Activated T-helper 2 cell treated with anti-CD3 and anti-CD28 coated beads, Interferon-gamma antibody, Interleukin-2, Interleukin-4, amounts not matched to agents 10 μg/mL and 5 μg/mL and 100 μg/mL, durations not matched to agents 14 hours and 24 hours and 36 hours (primary cell): ENCODE results near the gene DHX30. TPM values are rescaled to one million over a fixed set of nuclear protein-coding genes. Genes with fewer than 3 reads are reported as not detected.
A peak's percentile ranks its signal among the peaks of the same experiment; 100 is the strongest.
"Not testable (repeated sequence)": the region's sequence is repeated elsewhere in the genome, so short reads cannot be mapped to it uniquely, and the experiment has no call there.

Source experiments
- DNase-seq: peaks from one replicate; pipeline ENCODE4 v3.0.0; 2021; ENCODE audit warnings: low spot score
- H3K27ac Mint-ChIP-seq: one replicate; pipeline ENCODE4 v1.8.0; 2021; ENCODE audit warnings: mixed read lengths
- H3K27me3 Mint-ChIP-seq: one replicate; pipeline ENCODE4 v1.8.0; 2021; ENCODE audit warnings: low read depth, mixed read lengths
- H3K36me3 Mint-ChIP-seq: one replicate; pipeline ENCODE4 v1.8.0; 2021; ENCODE audit warnings: low read depth, mixed read lengths
- H3K4me1 Mint-ChIP-seq: one replicate; pipeline ENCODE4 v1.8.0; 2021; ENCODE audit warnings: low read depth, mixed read lengths
- H3K4me3 Mint-ChIP-seq: one replicate; pipeline ENCODE4 v1.8.0; 2021; ENCODE audit warnings: low read depth, mild to moderate bottlenecking, moderate library complexity, mixed read lengths
- H3K9me3 Mint-ChIP-seq: one replicate; pipeline ENCODE4 v1.8.0; 2021; ENCODE audit warnings: mixed read lengths
- intact Hi-C: fragments of 100-400 bp; cut with micrococcal nuclease; formaldehyde crosslinking; loops from one replicate; pipeline ENCODE4 v1.15.1; 2023
- total RNA-seq: library from RNA; stranded (reverse); gene quantifications from 2 replicates; pipeline ENCODE4 v1.2.3, GENCODE V29; 2022

Gene DHX30
- total RNA-seq, 1 donor from 2014 or later, result 123 TPM

DNA sequence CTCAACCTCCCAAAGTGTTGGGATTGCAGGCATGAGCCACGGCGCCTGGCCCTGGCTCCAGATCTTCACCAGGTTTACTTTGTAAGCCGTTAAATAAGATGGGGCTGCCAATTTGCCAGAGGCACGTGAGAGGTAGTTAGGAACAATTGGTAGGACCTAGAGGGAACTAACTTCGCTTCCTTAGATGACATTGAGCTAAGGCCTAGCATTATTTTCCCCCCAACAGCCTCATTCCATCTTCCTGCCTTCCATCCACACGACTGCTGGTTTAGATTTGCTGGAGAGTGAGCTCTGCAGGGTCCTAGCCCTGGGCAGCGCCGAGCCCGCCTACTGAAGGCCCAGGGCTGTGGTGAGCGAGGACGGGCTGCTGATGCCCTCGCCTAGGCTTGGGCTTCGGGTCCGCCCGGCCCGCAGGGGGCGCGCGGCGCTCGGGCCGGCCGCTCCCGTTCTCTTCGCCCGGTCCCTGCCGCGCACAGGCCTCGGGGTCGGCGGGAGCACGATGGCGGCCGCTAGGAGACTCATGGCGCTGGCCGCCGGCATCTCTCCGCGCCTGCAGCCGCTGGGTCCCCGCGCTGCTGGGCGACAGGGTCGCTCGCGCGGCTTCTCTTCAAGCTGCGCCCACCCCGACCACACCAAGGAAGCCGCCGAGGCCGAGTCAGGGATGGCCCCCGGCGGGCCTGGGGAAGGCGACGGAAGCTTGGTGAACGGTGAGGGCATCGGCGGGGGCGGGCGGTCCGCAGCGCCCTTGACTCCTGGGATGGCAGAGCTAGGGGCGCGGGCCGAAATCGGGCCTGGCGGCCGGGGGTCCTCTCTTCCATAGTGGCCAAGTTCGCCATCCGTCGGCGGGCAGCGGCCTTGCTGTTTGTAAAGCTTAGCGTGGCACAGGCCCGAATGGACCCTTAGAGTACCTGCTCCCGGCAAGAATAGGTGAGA lies 21.9 kb downstream of the DHX30 start:
- Mint-ChIP-seq H3K36me3 (peaks cover 46% of the 10 kb centered on the region), H3K9me3 (no peaks in the 10 kb centered on the region), H3K4me3 (peak overlapping the region; percentile 90), H3K27ac (peak overlapping the region; percentile 79), H3K27me3 (no peaks in the 10 kb centered on the region), H3K4me1 (peaks cover 29% of the 10 kb centered on the region)
- intact Hi-C loops, result loop anchor here (1.0 to 2.0 kb wide), 3 partner anchors 22 to 263 kb away; partner anchors contain the start of genes DHX30 and SMARCC1
- DNase-seq, result peak; percentile 77

DNA sequence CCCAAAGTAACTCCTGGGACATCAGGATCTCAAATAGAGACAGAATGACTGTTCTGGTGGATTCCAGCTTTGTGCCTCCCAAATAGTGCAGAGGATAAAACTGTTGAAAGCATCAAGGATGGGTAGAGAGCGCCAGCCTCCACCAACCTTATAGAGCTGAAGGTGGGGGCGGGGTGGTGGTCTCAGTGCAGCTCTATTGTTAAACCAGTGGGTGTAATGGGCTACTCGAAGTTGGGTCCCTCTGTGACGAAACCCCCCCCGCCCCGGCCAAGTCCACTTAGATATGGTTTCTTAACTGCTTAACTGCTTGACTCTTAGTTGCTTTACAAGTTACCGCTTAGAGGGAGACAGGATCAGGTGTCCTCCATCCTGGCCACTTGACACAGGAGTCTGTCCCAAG lies 22.7 kb downstream of the DHX30 start:
- no peak for DNase-seq
- Mint-ChIP-seq H3K27me3 (no peaks in the 10 kb centered on the region), H3K4me3 (peak overlapping the region; percentile 90), H3K27ac (peak overlapping the region; percentile 79), H3K36me3 (peaks cover 48% of the 10 kb centered on the region), H3K9me3 (no peaks in the 10 kb centered on the region), H3K4me1 (peaks cover 29% of the 10 kb centered on the region)
- intact Hi-C loops, result loop anchor here (1.0 to 2.0 kb wide), 2 partner anchors 45 to 263 kb away; partner anchors contain the start of gene SMARCC1

DNA sequence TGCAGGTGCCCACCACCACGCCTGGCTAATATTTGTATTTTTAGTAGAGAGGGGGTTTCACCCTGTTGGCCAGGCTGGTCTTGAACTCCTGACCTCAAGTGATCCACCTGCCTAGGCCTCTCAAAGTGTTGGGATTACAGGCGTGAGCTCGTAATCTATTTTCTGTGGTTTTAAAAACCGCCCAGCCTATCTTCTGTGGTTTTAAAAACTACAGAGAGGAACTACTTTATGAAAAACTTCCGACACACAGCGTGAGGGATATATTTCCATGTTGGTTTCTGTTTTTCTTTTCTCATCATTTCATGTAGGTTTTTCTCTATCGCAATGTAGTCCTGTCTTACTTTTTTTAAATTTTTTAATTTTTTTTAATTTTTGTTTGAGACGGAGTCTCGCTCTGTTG lies 26.5 kb downstream of the DHX30 start:
- H3K4me3 Mint-ChIP-seq, DNase-seq, intact Hi-C loops, H3K9me3 Mint-ChIP-seq, H3K27me3 Mint-ChIP-seq: not testable (repeated sequence)
- Mint-ChIP-seq H3K27ac (peak overlapping the region; percentile 23), H3K4me1 (peaks cover 24% of the 10 kb centered on the region), H3K36me3 (peaks cover 71% of the 10 kb centered on the region)

DNA sequence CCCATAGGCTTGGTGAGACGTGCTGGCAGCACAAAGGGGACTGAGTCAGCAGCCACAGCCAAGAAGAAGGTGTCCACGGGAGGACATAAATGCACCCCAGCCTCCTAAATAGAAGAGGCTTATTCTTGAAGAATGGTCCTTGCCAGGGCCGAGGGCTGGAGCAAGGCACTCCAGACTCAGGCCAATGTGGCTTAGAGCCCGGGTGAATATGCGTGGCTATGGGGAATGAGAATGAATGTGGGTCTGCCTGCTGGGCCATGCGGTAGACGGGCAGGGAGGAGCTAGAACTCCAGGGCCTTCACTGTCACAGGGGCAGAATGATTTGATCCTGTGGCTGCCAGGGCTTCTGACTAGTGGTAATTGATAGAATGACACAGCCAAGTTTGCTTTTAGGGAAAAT lies 34.0 kb downstream of the DHX30 start:
- H3K4me1 Mint-ChIP-seq, result no peaks in the 10 kb centered on the region
- H3K27me3 Mint-ChIP-seq, result no peaks in the 10 kb centered on the region
- H3K4me3 Mint-ChIP-seq, result no peak overlapping the region
- no peak overlapping the region for H3K27ac Mint-ChIP-seq
- H3K9me3 Mint-ChIP-seq, result no peaks in the 10 kb centered on the region
- no peak for DNase-seq
- intact Hi-C loops, result loop anchor here (1.0 to 5.0 kb wide), 2 partner anchors 153 to 315 kb away; no protein-coding TSS in a partner anchor
- H3K36me3 Mint-ChIP-seq, result peaks cover 64% of the 10 kb centered on the region

DNA sequence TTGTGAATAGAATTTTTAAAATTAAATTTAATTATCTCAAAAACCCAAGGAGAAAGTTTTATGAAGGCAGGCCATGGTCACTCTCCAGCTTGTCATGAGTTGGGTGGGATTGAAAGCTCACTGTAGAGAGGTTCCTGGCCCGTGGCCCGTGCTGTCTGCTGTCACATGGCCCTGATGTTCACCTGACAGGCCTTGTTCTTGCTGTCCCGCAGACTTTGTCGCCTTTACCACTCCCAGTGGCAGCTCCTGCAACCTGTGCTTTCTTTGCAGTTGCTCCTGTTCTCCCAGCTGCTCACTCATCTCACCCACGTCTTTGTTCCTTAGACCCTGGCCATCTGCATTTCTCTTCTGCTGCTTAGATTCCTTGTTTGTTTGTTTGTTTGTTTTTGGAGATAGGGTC lies 35.6 kb downstream of the DHX30 start:
- no peak overlapping the region for H3K4me3 Mint-ChIP-seq
- H3K4me1 Mint-ChIP-seq, result no peaks in the 10 kb centered on the region
- intact Hi-C loops, result loop anchor here (5.0 kb wide), 1 partner anchor 314 kb away; no protein-coding TSS in a partner anchor
- H3K27me3 Mint-ChIP-seq, result no peaks in the 10 kb centered on the region
- DNase-seq, result no peak
- H3K36me3 Mint-ChIP-seq, result peaks cover 67% of the 10 kb centered on the region
- no peaks in the 10 kb centered on the region for H3K9me3 Mint-ChIP-seq
- H3K27ac Mint-ChIP-seq, result no peak overlapping the region

DNA sequence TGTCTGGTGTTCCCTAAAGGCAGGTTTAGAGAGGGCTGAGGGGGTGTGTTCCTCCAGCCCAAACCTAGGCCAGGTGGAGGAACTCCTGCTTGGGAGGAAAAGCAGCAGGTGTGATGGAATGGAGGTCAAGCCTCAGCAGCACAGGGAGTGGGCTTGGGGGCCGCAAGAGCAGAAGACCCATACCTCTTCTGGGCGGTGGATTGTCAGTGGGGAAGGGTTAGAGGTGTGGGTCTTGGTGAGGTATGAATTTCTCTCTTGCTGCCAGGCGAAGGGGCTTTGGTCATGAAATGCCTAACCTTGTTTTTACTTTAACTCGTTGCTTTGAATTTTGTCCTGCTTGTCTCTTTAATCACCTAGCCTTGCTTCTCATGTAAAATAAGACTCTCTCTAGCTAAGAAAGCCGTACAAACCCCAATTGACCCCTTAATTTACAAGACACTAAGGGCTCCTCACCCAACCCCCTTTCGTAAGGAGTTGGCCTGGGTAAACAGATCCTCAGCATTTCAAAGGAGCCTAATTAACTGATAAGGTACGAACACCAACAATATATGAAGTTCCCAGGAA lies 38.9 kb downstream of the DHX30 start:
- no peak overlapping the region for H3K27ac Mint-ChIP-seq
- H3K27me3 Mint-ChIP-seq, result no peaks in the 10 kb centered on the region
- H3K9me3 Mint-ChIP-seq, result no peaks in the 10 kb centered on the region
- peaks cover 67% of the 10 kb centered on the region for H3K36me3 Mint-ChIP-seq
- no peak overlapping the region for H3K4me3 Mint-ChIP-seq
- no peak for DNase-seq
- intact Hi-C loops, result no loop called here
- no peaks in the 10 kb centered on the region for H3K4me1 Mint-ChIP-seq

DNA sequence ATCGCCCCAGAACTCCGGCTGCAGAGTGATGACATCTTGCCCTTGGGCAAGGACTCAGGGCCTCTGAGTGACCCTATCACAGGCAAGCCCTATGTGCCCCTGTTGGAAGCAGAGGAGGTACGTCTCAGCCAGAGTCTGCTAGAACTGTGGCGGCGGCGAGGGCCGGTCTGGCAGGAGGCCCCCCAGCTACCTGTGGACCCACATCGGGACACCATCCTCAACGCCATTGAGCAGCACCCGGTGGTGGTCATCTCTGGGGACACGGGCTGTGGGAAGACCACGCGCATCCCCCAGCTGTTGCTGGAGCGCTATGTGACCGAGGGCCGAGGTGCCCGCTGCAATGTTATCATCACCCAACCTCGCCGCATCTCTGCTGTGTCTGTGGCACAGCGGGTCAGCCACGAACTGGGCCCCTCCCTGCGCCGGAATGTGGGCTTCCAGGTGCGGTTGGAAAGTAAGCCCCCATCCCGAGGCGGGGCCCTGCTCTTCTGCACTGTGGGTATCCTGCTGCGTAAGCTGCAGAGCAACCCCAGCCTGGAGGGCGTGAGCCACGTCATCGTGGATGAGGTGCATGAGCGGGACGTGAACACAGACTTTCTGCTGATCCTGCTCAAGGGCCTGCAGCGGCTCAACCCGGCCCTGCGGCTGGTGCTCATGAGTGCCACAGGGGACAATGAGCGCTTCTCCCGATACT lies 43.4 kb downstream of the DHX30 start:
- Mint-ChIP-seq H3K27me3 (no peaks in the 10 kb centered on the region), H3K4me1 (no peaks in the 10 kb centered on the region), H3K4me3 (no peak overlapping the region), H3K27ac (no peak overlapping the region), H3K9me3 (no peaks in the 10 kb centered on the region), H3K36me3 (peaks cover 69% of the 10 kb centered on the region)
- no peak for DNase-seq
- intact Hi-C loops, result no loop called here

DNA sequence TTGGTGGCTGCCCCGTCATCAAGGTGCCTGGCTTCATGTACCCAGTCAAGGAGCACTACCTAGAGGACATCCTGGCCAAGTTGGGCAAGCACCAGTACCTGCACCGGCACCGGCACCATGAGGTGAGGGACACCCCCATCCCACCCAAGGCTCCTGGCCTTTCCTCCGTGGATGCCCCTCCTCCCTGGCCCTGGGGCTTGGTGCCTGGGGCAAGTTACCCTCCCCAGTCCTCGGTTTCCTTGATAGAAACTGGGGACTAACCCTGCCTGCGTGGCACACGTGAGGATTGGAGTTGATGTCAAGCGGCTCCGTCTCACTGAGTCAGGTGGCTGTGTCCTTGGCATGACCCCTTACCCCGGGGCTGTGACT lies 43.9 kb downstream of the DHX30 start:
- Mint-ChIP-seq H3K27ac (no peak overlapping the region), H3K9me3 (no peaks in the 10 kb centered on the region), H3K27me3 (no peaks in the 10 kb centered on the region), H3K4me1 (no peaks in the 10 kb centered on the region), H3K36me3 (peaks cover 63% of the 10 kb centered on the region), H3K4me3 (no peak overlapping the region)
- no peak for DNase-seq
- intact Hi-C loops, result no loop called here

DNA sequence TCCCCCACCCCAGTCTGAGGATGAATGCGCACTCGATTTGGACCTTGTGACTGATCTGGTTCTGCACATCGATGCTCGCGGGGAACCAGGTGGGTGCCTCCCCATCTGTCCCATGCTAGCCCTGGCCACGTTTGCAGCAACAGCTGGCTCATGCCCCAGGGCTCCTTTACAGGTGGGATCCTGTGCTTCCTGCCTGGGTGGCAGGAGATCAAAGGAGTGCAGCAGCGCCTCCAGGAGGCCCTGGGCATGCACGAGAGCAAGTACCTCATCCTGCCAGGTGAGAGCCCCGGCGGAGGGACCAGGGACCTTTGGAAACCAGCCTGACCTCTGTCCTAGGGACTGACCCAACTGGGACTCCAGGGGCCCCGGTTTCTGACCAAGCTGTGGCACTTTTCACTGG lies 44.3 kb downstream of the DHX30 start:
- DNase-seq, result no peak
- H3K4me3 Mint-ChIP-seq, result no peak overlapping the region
- no peaks in the 10 kb centered on the region for H3K4me1 Mint-ChIP-seq
- H3K36me3 Mint-ChIP-seq, result peaks cover 64% of the 10 kb centered on the region
- H3K27me3 Mint-ChIP-seq, result no peaks in the 10 kb centered on the region
- intact Hi-C loops, result no loop called here
- no peaks in the 10 kb centered on the region for H3K9me3 Mint-ChIP-seq
- H3K27ac Mint-ChIP-seq, result no peak overlapping the region

DNA sequence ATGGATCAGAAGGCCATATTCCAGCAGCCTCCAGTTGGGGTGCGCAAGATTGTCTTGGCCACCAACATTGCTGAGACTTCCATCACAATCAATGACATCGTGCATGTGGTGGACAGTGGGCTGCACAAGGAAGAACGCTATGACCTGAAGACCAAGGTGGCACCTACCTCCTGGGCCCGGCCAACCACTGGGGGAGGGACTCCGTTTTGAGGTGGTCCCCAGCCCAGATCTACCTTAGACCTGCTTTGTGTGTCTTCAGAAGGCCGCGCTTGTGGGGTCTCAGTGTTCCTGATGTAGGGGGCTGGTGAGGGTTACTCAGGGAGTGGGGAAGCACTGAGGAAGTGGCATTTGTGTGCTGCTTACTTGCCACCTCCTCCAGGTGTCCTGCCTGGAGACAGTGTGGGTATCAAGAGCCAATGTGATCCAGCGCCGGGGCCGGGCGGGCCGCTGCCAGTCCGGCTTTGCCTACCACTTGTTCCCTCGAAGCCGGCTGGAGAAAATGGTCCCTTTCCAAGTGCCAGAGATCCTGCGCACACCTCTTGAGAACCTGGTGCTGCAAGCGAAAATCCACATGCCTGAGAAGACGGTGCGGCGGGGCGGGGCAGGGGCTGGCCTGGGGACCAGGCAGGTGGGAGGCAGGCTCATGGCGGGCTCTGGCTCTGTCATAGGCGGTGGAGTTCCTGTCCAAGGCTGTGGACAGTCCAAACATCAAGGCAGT lies 45.0 kb downstream of the DHX30 start:
- no peak for DNase-seq
- no peak overlapping the region for H3K27ac Mint-ChIP-seq
- H3K36me3 Mint-ChIP-seq, result peaks cover 61% of the 10 kb centered on the region
- H3K9me3 Mint-ChIP-seq, result no peaks in the 10 kb centered on the region
- no peaks in the 10 kb centered on the region for H3K4me1 Mint-ChIP-seq
- H3K4me3 Mint-ChIP-seq, result no peak overlapping the region
- intact Hi-C loops, result no loop called here
- H3K27me3 Mint-ChIP-seq, result no peaks in the 10 kb centered on the region

DNA sequence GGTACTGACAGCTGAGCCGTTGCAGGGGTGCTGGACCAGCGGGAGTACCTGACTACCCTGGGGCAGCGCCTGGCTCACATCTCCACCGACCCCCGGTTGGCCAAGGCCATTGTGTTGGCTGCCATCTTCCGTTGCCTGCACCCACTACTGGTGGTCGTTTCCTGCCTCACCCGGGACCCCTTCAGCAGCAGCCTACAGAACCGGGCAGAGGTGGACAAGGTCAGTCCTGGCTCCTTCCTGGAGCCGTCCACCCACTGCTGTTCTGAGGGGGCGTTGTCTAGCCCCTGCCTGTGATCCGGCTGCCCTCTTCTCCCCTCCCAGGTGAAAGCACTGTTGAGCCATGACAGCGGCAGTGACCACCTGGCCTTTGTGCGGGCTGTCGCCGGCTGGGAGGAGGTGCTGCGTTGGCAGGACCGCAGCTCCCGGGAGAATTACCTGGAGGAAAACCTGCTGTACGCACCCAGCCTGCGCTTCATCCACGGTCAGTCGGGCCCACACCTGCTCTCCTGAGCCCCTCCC lies 45.7 kb downstream of the DHX30 start:
- Mint-ChIP-seq H3K4me3 (no peak overlapping the region), H3K27me3 (no peaks in the 10 kb centered on the region), H3K4me1 (no peaks in the 10 kb centered on the region), H3K36me3 (peaks cover 56% of the 10 kb centered on the region), H3K9me3 (no peaks in the 10 kb centered on the region), H3K27ac (no peak overlapping the region)
- no peak for DNase-seq
- intact Hi-C loops, result no loop called here

DNA sequence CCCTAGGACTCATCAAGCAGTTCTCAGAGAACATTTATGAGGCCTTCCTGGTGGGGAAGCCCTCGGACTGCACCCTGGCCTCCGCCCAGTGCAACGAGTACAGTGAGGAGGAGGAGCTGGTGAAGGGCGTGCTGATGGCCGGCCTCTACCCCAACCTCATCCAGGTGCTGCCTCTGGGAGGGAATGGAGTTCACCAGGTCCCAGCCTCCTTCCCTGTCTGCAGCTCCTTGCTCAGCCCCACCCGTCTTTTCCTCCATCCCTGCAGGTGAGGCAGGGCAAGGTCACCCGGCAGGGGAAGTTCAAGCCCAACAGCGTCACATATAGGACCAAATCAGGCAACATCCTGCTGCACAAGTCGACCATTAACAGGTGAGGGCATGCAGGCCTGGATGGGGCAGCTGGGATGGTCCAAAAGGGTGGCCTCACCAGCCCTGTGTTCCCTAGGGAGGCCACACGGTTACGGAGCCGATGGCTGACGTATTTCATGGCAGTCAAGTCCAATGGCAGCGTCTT lies 46.3 kb downstream of the DHX30 start:
- H3K27me3 Mint-ChIP-seq, result no peaks in the 10 kb centered on the region
- no peak overlapping the region for H3K4me3 Mint-ChIP-seq
- H3K9me3 Mint-ChIP-seq, result no peaks in the 10 kb centered on the region
- H3K27ac Mint-ChIP-seq, result no peak overlapping the region
- intact Hi-C loops, result no loop called here
- peaks cover 55% of the 10 kb centered on the region for H3K36me3 Mint-ChIP-seq
- no peaks in the 10 kb centered on the region for H3K4me1 Mint-ChIP-seq
- DNase-seq, result no peak
